ENCODE measurements around the gene MLC1. TPM values are rescaled to one million over a fixed set of nuclear protein-coding genes. Genes with fewer than 3 reads are reported as not detected.

The MLC1 gene
- total RNA-seq = under 1 TPM in 2 of 6 experiments, not detected in 4; 0.60 to 0.68 TPM
- long read RNA-seq = 0 reads

DNA sequence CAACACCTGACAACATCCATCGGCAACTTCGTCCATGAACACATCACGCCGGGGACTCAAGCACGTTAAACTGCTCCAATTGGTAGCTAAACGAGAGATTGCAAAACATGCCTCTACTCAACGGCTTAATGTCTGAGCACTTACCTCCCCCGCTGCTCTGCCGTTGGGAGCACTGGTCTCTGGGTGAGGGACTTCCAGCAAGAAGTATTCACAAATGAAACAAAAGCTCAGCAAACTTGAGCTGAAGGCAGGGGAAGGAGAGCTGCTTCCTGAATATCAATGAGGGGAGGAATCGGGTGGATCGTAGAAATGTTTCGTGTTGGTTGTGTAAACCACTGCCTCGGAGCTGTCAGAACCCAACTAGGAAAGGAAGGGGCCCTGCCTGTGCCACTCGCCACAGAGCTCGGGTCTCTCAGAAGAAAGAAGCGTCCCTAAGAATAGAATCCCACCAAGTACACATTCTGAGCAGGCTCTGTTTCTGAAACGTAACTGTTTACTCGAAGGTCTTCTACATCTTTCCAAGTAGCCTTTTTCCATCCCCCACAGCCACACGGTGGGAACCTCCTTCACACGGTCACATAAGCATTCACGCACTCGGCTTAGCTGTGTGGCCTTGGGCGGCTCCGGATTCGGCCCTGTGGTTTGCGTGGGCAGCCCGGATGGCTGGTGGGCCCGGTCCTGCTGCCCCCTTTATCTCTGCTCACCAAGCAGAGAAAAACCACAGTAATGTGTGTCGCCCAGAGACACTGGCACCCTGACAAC lies at the start of gene MLC1:
TSS of gene MLC1 (minus strand) at position 216 of the 762 bp plus-strand sequence. CDS start 524 bp downstream, outside the sequence.
- Histone ChIP-seq H3K4me3 (no peak within 1 kb of the TSS), H3K36me3 (no peaks in the 10 kb centered on the region), H3K4me1 (no peaks in the 10 kb centered on the region), H3K27ac (no peak within 1 kb of the TSS), H3K27me3 (no peaks in the 10 kb centered on the region), H3K9me3 (no peaks in the 10 kb centered on the region)
- DNase-seq = no peak
- intact Hi-C loops (cut with DNase I) = no loop called here
- no peak for TF ChIP-seq POLR2A (IDR thresholded peaks at IDR 0.05)
- TF ChIP-seq, protein P1, sequence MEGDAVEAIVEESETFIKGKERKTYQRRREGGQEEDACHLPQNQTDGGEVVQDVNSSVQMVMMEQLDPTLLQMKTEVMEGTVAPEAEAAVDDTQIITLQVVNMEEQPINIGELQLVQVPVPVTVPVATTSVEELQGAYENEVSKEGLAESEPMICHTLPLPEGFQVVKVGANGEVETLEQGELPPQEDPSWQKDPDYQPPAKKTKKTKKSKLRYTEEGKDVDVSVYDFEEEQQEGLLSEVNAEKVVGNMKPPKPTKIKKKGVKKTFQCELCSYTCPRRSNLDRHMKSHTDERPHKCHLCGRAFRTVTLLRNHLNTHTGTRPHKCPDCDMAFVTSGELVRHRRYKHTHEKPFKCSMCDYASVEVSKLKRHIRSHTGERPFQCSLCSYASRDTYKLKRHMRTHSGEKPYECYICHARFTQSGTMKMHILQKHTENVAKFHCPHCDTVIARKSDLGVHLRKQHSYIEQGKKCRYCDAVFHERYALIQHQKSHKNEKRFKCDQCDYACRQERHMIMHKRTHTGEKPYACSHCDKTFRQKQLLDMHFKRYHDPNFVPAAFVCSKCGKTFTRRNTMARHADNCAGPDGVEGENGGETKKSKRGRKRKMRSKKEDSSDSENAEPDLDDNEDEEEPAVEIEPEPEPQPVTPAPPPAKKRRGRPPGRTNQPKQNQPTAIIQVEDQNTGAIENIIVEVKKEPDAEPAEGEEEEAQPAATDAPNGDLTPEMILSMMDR (IDR thresholded peaks at IDR 0.05) = no peak
- 30% methylated on average over 17 of the region's 29 CpGs for WGBS (ENCODE audit: insufficient coverage, low coverage, low lambda C conversion rate, missing lambda C conversion rate)
- peak in 1 of 4 donors; percentile 27 for ATAC-seq

DNA sequence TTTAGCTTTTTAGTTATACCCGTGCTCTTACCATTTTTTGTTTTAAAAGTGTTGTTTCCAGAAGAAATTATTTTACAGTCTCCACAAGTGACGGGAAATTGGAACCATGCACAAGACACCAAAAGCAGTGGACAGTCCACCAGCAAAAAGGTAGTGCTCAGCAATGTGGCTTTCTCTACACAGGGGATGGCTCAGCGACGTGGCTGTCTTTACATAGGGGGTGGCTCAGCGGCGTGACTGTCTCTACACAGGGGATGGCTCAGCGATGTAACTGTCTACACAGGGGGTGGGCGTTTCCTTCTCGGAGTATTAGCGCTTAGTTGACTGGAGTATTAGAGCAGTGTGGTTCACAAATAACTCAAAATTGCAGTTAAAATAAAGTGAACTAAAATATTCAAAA lies 49.3 kb upstream of the MLC1 start:
- WGBS (ENCODE audit: insufficient coverage, low coverage, low lambda C conversion rate, missing lambda C conversion rate) = 71% methylated on average over 10 of the region's 10 CpGs

DNA sequence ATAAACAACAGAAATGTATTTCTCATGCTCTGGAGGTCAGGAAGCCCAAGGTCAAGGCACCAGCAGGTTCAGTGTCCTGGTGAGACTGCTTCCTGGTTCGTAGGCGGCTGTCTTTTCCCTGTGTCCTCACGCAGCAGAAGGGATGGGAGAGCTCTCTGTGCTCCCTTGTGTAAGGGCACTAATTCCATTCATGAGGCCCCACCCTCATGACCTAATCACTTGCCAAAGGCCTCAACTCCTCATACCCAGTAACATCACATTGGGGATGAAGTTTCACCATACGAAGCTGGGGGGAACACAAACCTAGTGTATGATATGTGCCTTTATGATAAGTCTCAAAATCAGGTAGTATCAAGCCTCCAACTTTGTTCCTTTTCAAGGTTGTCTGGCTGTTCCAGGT lies 46.7 kb upstream of the MLC1 start:
- no peak overlapping the region for H3K27ac ChIP-seq
- no peaks in the 10 kb centered on the region for H3K36me3 ChIP-seq
- H3K27me3 ChIP-seq = no peaks in the 10 kb centered on the region
- DNase-seq = no peak
- ATAC-seq = no peak
- TF ChIP-seq, protein P1 (IDR thresholded peaks at IDR 0.05) = no peak
- no peak for TF ChIP-seq POLR2A (IDR thresholded peaks at IDR 0.05)
- no peak overlapping the region for H3K4me3 ChIP-seq
- H3K4me1 ChIP-seq = no peaks in the 10 kb centered on the region
- intact Hi-C loops (cut with DNase I) = no loop called here
- WGBS (ENCODE audit: insufficient coverage, low coverage, low lambda C conversion rate, missing lambda C conversion rate) = 77% methylated on average over 2 of the region's 4 CpGs
- H3K9me3 ChIP-seq = no peaks in the 10 kb centered on the region

More for the DNA sequence above, 49.3 kb upstream of the MLC1 start:
- intact Hi-C loops (cut with DNase I) = no loop called here
- H3K27ac ChIP-seq = no peak overlapping the region
- no peaks in the 10 kb centered on the region for H3K27me3 ChIP-seq
- no peak overlapping the region for H3K4me3 ChIP-seq
- H3K36me3 ChIP-seq = no peaks in the 10 kb centered on the region
- TF ChIP-seq POLR2A (IDR thresholded peaks at IDR 0.05) = no peak
- TF ChIP-seq, protein P1 (IDR thresholded peaks at IDR 0.05) = no peak
- ATAC-seq = peak in 1 of 4 donors; percentile 22
- no peaks in the 10 kb centered on the region for H3K9me3 ChIP-seq
- DNase-seq = no peak
- no peaks in the 10 kb centered on the region for H3K4me1 ChIP-seq

DNA sequence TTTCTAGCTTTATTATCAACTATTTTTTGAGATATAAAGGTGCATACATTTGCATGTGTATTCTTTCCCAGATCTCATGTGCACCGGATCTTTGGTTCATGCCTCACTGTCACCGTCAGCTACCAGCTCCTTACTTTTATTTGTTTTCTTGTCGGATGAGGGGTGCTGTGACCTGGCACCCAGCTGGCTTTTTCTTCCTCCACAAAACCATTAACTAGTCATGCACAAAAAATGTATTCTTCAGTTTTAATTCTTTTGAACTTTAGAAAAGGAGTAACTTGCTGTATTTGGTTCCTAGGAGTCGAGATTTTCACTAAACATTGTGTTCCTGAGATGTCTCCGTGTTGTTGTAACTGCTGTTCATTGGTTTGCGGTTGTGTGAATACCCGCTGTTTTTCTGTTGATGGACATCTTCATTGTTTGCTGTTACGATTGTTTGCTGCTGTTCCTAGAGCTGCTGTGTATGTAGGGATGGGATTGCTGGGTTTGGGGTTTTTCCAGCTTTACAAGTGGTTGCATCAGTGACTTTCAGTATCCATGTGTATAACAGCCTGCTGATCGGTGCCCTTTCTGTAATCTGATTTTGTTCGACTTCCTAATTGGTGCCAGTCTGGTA lies 44.0 kb upstream of the MLC1 start:
- no peak for TF ChIP-seq POLR2A (IDR thresholded peaks at IDR 0.05)
- TF ChIP-seq, protein P1 (IDR thresholded peaks at IDR 0.05) = no peak
- DNase-seq (no peak), ATAC-seq (no peak)
- intact Hi-C loops (cut with DNase I) = no loop called here
- WGBS (ENCODE audit: insufficient coverage, low coverage, low lambda C conversion rate, missing lambda C conversion rate) = 80% methylated on average over 8 of the region's 10 CpGs
- no peaks in the 10 kb centered on the region for H3K4me1 ChIP-seq
- no peaks in the 10 kb centered on the region for H3K27me3 ChIP-seq
- no peaks in the 10 kb centered on the region for H3K9me3 ChIP-seq
- no peak overlapping the region for H3K4me3 ChIP-seq
- H3K27ac ChIP-seq = no peak overlapping the region
- no peaks in the 10 kb centered on the region for H3K36me3 ChIP-seq
